ENCODE data around the gene MIEN1.

The MIEN1 gene

DNA sequence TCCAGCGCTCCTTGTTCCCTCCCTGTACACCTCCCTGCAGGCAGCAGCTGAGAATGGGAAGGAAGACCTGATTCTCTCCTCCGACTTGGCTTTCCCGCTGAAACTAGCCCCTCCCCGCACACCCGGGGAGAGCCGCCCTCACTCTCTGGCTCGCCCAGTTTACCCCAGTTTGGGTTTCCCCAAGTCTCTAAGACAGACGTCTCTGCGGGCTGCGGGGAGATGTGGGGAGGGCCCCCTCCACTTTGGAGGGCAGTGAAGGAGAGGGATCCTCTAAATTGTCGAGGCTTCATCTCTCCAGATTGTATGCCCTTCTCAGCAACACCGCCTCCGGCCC, 8.2 kb upstream of the MIEN1 start:
- DNase-seq: no peak

DNA sequence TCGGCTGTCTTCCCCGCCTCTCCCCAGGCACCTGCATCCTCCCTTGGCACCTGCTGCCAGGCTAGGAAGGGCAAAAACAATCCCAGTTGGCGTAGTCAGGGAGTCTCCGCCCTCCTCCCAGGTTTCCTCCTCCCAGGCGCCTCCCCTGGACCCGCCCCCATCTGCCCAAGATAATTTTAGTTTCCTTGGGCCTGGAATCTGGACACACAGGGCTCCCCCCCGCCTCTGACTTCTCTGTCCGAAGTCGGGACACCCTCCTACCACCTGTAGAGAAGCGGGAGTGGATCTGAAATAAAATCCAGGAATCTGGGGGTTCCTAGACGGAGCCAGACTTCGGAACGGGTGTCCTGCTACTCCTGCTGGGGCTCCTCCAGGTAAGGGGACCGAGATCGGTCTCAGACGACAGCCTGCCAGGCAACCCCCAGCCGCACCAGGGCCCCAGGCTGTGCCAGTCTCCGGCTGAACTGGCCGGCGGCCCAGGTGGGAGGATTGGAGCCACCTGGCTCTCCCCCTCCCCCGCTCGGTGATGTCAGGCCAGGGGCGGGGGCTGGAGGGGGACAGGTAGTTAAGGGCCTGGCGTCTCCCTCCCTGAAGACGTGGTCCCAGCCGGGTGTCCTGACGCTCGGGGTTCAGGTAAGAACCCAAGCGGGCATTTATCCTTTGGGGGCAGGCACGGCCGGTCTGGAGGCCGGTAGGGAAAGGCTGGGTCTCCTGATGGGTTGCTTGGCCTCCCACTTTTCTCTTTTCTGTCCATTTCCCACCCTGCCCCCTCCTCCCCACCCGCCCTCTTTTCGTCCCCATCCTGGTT, 7.6 kb upstream of the MIEN1 start, which contains the start of gene GRB7:
GRB7 (plus strand) TSS at position 179 of the 808 bp plus-strand sequence. CDS start 4,364 bp downstream, outside the sequence.
- Histone ChIP-seq H3K27ac (no peak within 1 kb of the TSS), H3K27me3 (ENCODE audit: insufficient read depth, low read depth, severe bottlenecking) (no peaks in the 10 kb centered on the region), H3K4me3 (ENCODE audit: low read depth, low read length) (no peak within 1 kb of the TSS), H3K9me3 (ENCODE audit: severe bottlenecking) (no peaks in the 10 kb centered on the region), H3K36me3 (no peaks in the 10 kb centered on the region)
- TF ChIP-seq, protein P1, sequence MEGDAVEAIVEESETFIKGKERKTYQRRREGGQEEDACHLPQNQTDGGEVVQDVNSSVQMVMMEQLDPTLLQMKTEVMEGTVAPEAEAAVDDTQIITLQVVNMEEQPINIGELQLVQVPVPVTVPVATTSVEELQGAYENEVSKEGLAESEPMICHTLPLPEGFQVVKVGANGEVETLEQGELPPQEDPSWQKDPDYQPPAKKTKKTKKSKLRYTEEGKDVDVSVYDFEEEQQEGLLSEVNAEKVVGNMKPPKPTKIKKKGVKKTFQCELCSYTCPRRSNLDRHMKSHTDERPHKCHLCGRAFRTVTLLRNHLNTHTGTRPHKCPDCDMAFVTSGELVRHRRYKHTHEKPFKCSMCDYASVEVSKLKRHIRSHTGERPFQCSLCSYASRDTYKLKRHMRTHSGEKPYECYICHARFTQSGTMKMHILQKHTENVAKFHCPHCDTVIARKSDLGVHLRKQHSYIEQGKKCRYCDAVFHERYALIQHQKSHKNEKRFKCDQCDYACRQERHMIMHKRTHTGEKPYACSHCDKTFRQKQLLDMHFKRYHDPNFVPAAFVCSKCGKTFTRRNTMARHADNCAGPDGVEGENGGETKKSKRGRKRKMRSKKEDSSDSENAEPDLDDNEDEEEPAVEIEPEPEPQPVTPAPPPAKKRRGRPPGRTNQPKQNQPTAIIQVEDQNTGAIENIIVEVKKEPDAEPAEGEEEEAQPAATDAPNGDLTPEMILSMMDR (IDR thresholded peaks at IDR 0.05; ENCODE audit: low read depth, low read length): no peak
- no peak for DNase-seq

More for the DNA sequence above, 8.2 kb upstream of the MIEN1 start:
- Histone ChIP-seq H3K9me3 (ENCODE audit: severe bottlenecking) (no peaks in the 10 kb centered on the region), H3K36me3 (no peaks in the 10 kb centered on the region), H3K4me3 (ENCODE audit: low read depth, low read length) (no peak overlapping the region), H3K27ac (no peak overlapping the region), H3K27me3 (ENCODE audit: insufficient read depth, low read depth, severe bottlenecking) (no peaks in the 10 kb centered on the region)
- TF ChIP-seq, protein P1 (IDR thresholded peaks at IDR 0.05; ENCODE audit: low read depth, low read length): no peak

DNA sequence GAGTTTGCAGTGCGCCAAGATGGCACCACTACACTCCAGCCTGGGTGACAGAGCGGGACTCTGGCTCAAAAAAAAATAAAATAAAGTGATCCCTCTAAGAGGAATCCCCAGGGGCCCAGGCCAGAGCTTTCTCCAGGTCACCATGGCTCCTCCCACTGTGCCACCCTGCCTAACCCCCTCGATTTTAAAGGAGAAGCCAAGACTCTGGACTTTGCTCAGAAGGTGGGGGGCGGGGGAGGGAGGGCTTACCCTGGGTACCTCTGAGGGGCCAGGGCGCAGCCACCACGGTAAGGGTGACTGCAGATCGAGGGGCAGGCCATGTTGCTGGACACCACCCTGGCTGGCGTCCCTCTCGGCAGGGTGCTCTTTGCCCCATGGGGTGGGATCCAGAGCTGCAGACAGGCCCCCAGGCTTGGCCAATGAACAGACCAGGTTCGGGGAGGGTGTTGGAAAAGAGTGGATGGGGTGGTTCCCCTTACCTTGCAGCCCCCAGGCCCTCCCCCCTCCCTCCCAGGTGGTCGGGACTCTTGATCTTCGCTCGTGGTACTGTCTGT, 7.0 kb upstream of the MIEN1 start:
- Histone ChIP-seq H3K27me3 (ENCODE audit: insufficient read depth, low read depth, severe bottlenecking) (no peaks in the 10 kb centered on the region), H3K9me3 (ENCODE audit: severe bottlenecking) (no peaks in the 10 kb centered on the region), H3K4me3 (ENCODE audit: low read depth, low read length) (no peak overlapping the region), H3K36me3 (no peaks in the 10 kb centered on the region), H3K27ac (no peak overlapping the region)
- TF ChIP-seq, protein P1 (IDR thresholded peaks at IDR 0.05; ENCODE audit: low read depth, low read length): no peak
- DNase-seq: no peak

DNA sequence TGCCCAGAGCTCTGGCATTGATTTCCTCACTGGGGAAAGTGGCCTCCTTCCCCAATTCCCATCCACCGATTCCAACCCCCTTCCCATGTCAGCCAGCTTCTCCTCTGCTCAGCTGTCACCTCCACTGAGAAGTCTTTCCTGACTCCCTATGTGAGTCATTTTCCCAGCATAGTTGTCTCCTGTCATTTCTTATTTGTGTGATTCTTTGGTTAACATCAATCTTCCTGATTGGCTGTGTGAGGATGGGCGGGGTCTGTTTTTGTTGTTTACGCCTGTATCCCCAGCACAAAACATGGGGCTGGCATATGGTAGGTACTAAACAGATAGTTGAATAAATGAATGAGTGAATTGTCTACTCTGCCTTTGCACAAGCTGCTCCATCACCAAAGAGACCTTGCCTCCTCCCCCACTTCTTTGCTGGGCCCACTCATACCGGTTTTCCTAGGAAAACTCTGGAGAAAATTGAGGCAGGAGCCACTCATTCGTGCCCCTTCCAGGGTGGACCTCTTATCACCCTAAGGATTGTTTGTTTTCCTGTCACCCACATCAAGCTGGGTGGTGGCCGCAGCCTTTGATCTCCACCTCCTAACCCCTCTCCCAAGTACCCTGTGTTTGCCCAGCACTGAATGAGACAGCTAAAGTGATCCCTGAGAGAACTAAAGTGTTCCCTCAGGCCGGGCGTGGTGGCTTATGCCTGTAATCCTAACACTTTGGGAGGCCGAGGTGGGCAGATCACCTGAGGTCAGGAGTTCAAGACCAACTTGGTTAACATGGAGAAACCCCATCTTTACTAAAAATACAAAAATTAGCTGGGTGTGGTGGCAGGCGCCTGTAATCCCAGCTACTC, 6.2 kb upstream of the MIEN1 start:
- Histone ChIP-seq H3K27me3 (ENCODE audit: insufficient read depth, low read depth, severe bottlenecking) (no peaks in the 10 kb centered on the region), H3K9me3 (ENCODE audit: severe bottlenecking) (no peaks in the 10 kb centered on the region), H3K4me3 (ENCODE audit: low read depth, low read length) (no peak overlapping the region), H3K36me3 (no peaks in the 10 kb centered on the region), H3K27ac (no peak overlapping the region)
- TF ChIP-seq, protein P1 (IDR thresholded peaks at IDR 0.05; ENCODE audit: low read depth, low read length): no peak
- no peak for DNase-seq

DNA sequence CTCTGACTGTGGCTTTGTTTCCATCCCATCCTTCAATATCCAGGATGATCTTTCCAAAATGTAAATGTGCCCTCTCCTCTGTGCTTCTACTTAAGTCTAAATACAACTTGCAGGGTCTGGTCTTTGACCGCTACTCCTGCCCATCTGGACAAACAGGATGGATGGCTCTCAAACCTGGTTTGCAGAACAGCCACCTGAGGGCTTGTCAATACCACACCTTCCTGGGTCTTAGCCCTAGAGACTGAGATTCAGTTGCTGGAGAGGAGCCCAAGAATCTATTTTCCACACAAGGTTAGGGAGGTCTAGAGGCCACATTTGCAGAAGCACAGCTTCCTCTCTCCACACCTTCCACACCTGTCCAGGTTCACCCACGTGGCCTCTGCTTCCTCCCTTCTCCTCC, 5.5 kb upstream of the MIEN1 start:
- Histone ChIP-seq H3K36me3 (no peaks in the 10 kb centered on the region), H3K4me3 (ENCODE audit: low read depth, low read length) (no peak overlapping the region), H3K27ac (no peak overlapping the region), H3K27me3 (ENCODE audit: insufficient read depth, low read depth, severe bottlenecking) (no peaks in the 10 kb centered on the region), H3K9me3 (ENCODE audit: severe bottlenecking) (no peaks in the 10 kb centered on the region)
- TF ChIP-seq, protein P1 (IDR thresholded peaks at IDR 0.05; ENCODE audit: low read depth, low read length): no peak
- no peak for DNase-seq
